A673 (cell line): ENCODE data around the gene MAP4. TPM values are rescaled to one million over a fixed set of nuclear protein-coding genes. Genes with fewer than 3 reads are reported as not detected.

Source experiments
- BruUV-seq: library from RNA; stranded (reverse); fragments of 400-500 nt; replicated peaks from 2 replicates; lab custom pipeline; 2021; lab: Mats Ljungman, UMichigan
- CTCF ChIA-PET: fragments of 300-600 bp; sonication (Branson Sonifier 250); formaldehyde crosslinking; loops from one replicate; lab custom pipeline; 2022; ENCODE audit warnings: antibody characterized with exemption; lab: Charles Lee
- POLR2A ChIA-PET: fragments of 300-600 bp; sonication (Branson Sonifier 250); formaldehyde crosslinking; loops from one replicate; lab custom pipeline; 2022; ENCODE audit warnings: antibody characterized with exemption; ENCODE audit not compliant: low non-redundant PET; lab: Charles Lee
- DNase-seq: peaks from one replicate; pipeline ENCODE4 v3.0.0-alpha.2; 2015; ENCODE audit warnings: low spot score
- H3K27ac ChIP-seq: fragments of 200-600 bp; sonication (generic); 2 replicates; pipeline ENCODE4 v1.5.1; 2016; ENCODE audit warnings: mixed run types, low read depth, mild to moderate bottlenecking, mixed read lengths, antibody characterized with exemption, low read length; ENCODE audit not compliant: poor library complexity, severe bottlenecking
- H3K27me3 ChIP-seq: fragments of 200-600 bp; sonication (generic); replicated peaks from 2 replicates; pipeline ENCODE4 v1.6.1; 2017; ENCODE audit warnings: mixed run types, low read depth, mild to moderate bottlenecking, mixed read lengths, antibody characterized with exemption, low read length; ENCODE audit not compliant: insufficient read depth, poor library complexity
- H3K36me3 ChIP-seq: fragments of 200-600 bp; sonication (generic); 2 replicates; pipeline ENCODE4 v1.6.1; 2016; ENCODE audit warnings: mixed run types, mild to moderate bottlenecking, mixed read lengths, antibody characterized with exemption, low read length; ENCODE audit not compliant: insufficient read depth, poor library complexity, severe bottlenecking
- H3K4me1 ChIP-seq: fragments of 200-600 bp; sonication (generic); 2 replicates; pipeline ENCODE4 v1.6.1; 2017; ENCODE audit warnings: mixed run types, mild to moderate bottlenecking, mixed read lengths, antibody characterized with exemption, low read length; ENCODE audit not compliant: insufficient read depth, poor library complexity, severe bottlenecking
- H3K4me3 ChIP-seq: fragments of 200-600 bp; sonication (generic); 2 replicates; pipeline ENCODE4 v1.5.1; 2016; ENCODE audit warnings: low read depth, mixed run types, mild to moderate bottlenecking, mixed read lengths, low read length; ENCODE audit not compliant: poor library complexity, severe bottlenecking
- H3K9me3 ChIP-seq: fragments of 200-600 bp; sonication (generic); 2 replicates; pipeline ENCODE4 v1.6.1; 2016; ENCODE audit warnings: mixed run types, low read depth, mild to moderate bottlenecking, mixed read lengths, antibody characterized with exemption, low read length; ENCODE audit not compliant: poor library complexity, severe bottlenecking
- EZH2 ChIP-seq: fragments of 200-600 bp; sonication (generic); IDR thresholded peaks from 2 replicates; pipeline ENCODE4 v1.6.1; 2017; ENCODE audit warnings: borderline replicate concordance, low read depth, mild to moderate bottlenecking, mixed read lengths, antibody characterized with exemption, low read length; ENCODE audit not compliant: poor library complexity, severe bottlenecking
- intact Hi-C: fragments of 100-400 bp; cut with micrococcal nuclease; formaldehyde crosslinking; loops from one replicate; pipeline ENCODE4 v1.10.0; 2022; ENCODE audit not compliant: unreplicated experiment
- total RNA-seq: library from RNA; stranded (reverse); gene quantifications from 2 replicates; pipeline ENCODE4 v1.2.3, GENCODE V29; 2021
- TF ChIP-seq, protein P1 (sequence below): fragments of 300-800, 200-600 bp; sonication (generic); conservative IDR thresholded peaks from 2 replicates; pipeline ENCODE4 v1.5.1; 2017; ENCODE audit warnings: low read depth, mild to moderate bottlenecking, antibody characterized with exemption, low read length, moderate library complexity, mixed read lengths

The MAP4 gene
- total RNA-seq, 1 experiment from 2014 or later, result 105 TPM

GRCh38 chr3:48026951-48027908 is 11.0 kb upstream of the MAP4 start:
- ChIA-PET POLR2A (no interaction called here), CTCF (no interaction called here)
- H3K27ac ChIP-seq, result no peak overlapping the region
- H3K4me1 ChIP-seq, result no peaks in the 10 kb centered on the region
- H3K4me3 ChIP-seq, result no peak overlapping the region
- intact Hi-C loops, result no loop called here
- H3K9me3 ChIP-seq, result no peaks in the 10 kb centered on the region
- no peak for DNase-seq
- H3K36me3 ChIP-seq, result no peaks in the 10 kb centered on the region
- TF ChIP-seq EZH2, result no peak
- TF ChIP-seq, protein P1, sequence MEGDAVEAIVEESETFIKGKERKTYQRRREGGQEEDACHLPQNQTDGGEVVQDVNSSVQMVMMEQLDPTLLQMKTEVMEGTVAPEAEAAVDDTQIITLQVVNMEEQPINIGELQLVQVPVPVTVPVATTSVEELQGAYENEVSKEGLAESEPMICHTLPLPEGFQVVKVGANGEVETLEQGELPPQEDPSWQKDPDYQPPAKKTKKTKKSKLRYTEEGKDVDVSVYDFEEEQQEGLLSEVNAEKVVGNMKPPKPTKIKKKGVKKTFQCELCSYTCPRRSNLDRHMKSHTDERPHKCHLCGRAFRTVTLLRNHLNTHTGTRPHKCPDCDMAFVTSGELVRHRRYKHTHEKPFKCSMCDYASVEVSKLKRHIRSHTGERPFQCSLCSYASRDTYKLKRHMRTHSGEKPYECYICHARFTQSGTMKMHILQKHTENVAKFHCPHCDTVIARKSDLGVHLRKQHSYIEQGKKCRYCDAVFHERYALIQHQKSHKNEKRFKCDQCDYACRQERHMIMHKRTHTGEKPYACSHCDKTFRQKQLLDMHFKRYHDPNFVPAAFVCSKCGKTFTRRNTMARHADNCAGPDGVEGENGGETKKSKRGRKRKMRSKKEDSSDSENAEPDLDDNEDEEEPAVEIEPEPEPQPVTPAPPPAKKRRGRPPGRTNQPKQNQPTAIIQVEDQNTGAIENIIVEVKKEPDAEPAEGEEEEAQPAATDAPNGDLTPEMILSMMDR, result no peak
- no peaks in the 10 kb centered on the region for H3K27me3 ChIP-seq
- no TSS peak for BruUV-seq

DNA sequence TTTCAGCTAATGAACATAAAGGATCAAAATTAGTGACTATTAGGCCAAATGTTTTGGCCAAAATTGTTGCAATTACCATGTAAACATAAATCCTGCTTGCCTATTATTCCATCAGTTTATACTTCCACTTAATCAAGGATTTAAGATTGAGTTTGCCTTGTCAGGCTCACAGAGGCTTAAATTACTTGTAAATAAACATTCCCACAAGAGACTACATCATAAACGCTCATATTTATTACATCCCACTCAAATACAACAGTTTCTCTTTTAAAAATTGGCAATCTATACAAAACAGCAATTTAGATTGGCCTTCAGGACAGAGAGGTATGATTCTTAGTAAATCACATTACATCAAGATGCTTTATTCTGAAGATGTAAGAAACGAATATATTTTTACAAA is 9.9 kb upstream of the MAP4 start:
- Histone ChIP-seq H3K27ac (no peak overlapping the region), H3K4me1 (no peaks in the 10 kb centered on the region), H3K36me3 (no peaks in the 10 kb centered on the region), H3K9me3 (no peaks in the 10 kb centered on the region), H3K27me3 (no peaks in the 10 kb centered on the region), H3K4me3 (no peak overlapping the region)
- POLR2A ChIA-PET, result no interaction called here
- TF ChIP-seq, protein P1, result no peak
- TF ChIP-seq EZH2, result no peak
- BruUV-seq, result no TSS peak
- intact Hi-C loops, result no loop called here
- DNase-seq, result no peak
- CTCF ChIA-PET, result no interaction called here

GRCh38 chr3:48024401-48024800 is 8.2 kb upstream of the MAP4 start:
- TF ChIP-seq, protein P1, result no peak
- TF ChIP-seq EZH2, result no peak
- no peak for DNase-seq
- no peak overlapping the region for H3K4me3 ChIP-seq
- intact Hi-C loops, result no loop called here
- BruUV-seq, result no TSS peak
- H3K4me1 ChIP-seq, result no peaks in the 10 kb centered on the region
- H3K36me3 ChIP-seq, result no peaks in the 10 kb centered on the region
- ChIA-PET POLR2A (no interaction called here), CTCF (no interaction called here)
- H3K9me3 ChIP-seq, result no peaks in the 10 kb centered on the region
- H3K27ac ChIP-seq, result no peak overlapping the region
- no peaks in the 10 kb centered on the region for H3K27me3 ChIP-seq
